Stimulated activated CD4-positive, alpha-beta T cell treated with anti-CD3 and anti-CD28 coated beads, Interleukin-2, amount 100 ng/mL, for 48 hours (primary cell): ENCODE measurements around the gene PLXNA4.

ENCODE experiments used
- DNase-seq, 2 donors: peaks; one replicate each; pipeline ENCODE4 v3.0.0-alpha.2; 2020

Gene PLXNA4

GRCh38 chr7:132123773-132124172 lies 452.5 kb downstream of the PLXNA4 start:
- no peak for DNase-seq

- DNase-seq = no peak
Measured at GRCh38 chr7:132122901-132123300, 453.4 kb downstream of the PLXNA4 start.

GRCh38 chr7:132121987-132122386 lies 454.3 kb downstream of the PLXNA4 start:
- no peak for DNase-seq

GRCh38 chr7:132118641-132119040 lies 457.6 kb downstream of the PLXNA4 start:
- DNase-seq = no peak

- DNase-seq = no peak
Measured at GRCh38 chr7:132117636-132118035, 458.6 kb downstream of the PLXNA4 start.

GRCh38 chr7:132117181-132117580 lies 459.1 kb downstream of the PLXNA4 start:
- DNase-seq = no peak

GRCh38 chr7:132116369-132116768 lies 459.9 kb downstream of the PLXNA4 start:
- DNase-seq = no peak

GRCh38 chr7:132115758-132116157 lies 460.5 kb downstream of the PLXNA4 start:
- DNase-seq = no peak

GRCh38 chr7:132115028-132115427 lies 461.2 kb downstream of the PLXNA4 start:
- no peak for DNase-seq

- DNase-seq = no peak
Measured at GRCh38 chr7:132114411-132114810, 461.9 kb downstream of the PLXNA4 start.

- no peak for DNase-seq
Measured at GRCh38 chr7:132113536-132114371, 462.5 kb downstream of the PLXNA4 start.

GRCh38 chr7:132112657-132113056 lies 463.6 kb downstream of the PLXNA4 start:
- no peak for DNase-seq

- DNase-seq = no peak
Measured at GRCh38 chr7:132112106-132112505, 464.2 kb downstream of the PLXNA4 start.

GRCh38 chr7:132110692-132111091 lies 465.6 kb downstream of the PLXNA4 start:
- no peak for DNase-seq

GRCh38 chr7:132109769-132110168 lies 466.5 kb downstream of the PLXNA4 start:
- DNase-seq = no peak

- no peak for DNase-seq
Measured at GRCh38 chr7:132108563-132108962, 467.7 kb downstream of the PLXNA4 start.

GRCh38 chr7:132106491-132106890 lies 469.8 kb downstream of the PLXNA4 start:
- DNase-seq = no peak

- DNase-seq = no peak
Measured at GRCh38 chr7:132105096-132105495, 471.2 kb downstream of the PLXNA4 start.

GRCh38 chr7:132103718-132104117 lies 472.6 kb downstream of the PLXNA4 start:
- no peak for DNase-seq

- DNase-seq = no peak
Measured at GRCh38 chr7:132102942-132103341, 473.3 kb downstream of the PLXNA4 start.

GRCh38 chr7:132102391-132102790 lies 473.9 kb downstream of the PLXNA4 start:
- DNase-seq = no peak

- DNase-seq = no peak
Measured at GRCh38 chr7:132100981-132101380, 475.3 kb downstream of the PLXNA4 start.

GRCh38 chr7:132100483-132100882 lies 475.8 kb downstream of the PLXNA4 start:
- DNase-seq = no peak

- DNase-seq = no peak
Measured at GRCh38 chr7:132099163-132099562, 477.1 kb downstream of the PLXNA4 start.

- DNase-seq = no peak
Measured at GRCh38 chr7:132098327-132098726, 477.9 kb downstream of the PLXNA4 start.
